Stimulated activated CD4-positive, alpha-beta T cell treated with anti-CD3 and anti-CD28 coated beads, TNF-alpha, amount 100 ng/mL, for 24 hours (primary cell): ENCODE measurements around the gene JOSD1.
A peak's percentile ranks its signal among the peaks of the same experiment; 100 is the strongest.
"Not testable (repeated sequence)": the region's sequence is repeated elsewhere in the genome, so short reads cannot be mapped to it uniquely, and the experiment has no call there.

ENCODE experiments used
- DNase-seq, 3 experiments: peaks; one replicate each; pipeline ENCODE4 v3.0.0-alpha.2; 2020; ENCODE audit warnings: low read depth in 3 of 3

The JOSD1 gene

GRCh38 chr22:38685761-38686160 is 15.0 kb downstream of the JOSD1 start:
- no peak for DNase-seq

- no peak for DNase-seq
These were observed 15.8 kb downstream of the JOSD1 start for GRCh38 chr22:38684895-38685294.

GRCh38 chr22:38681582-38682335 is 19.0 kb downstream of the JOSD1 start, which contains the start of gene TOMM22:
Gene TOMM22 (plus strand): TSS chr22:38681957. CDS start chr22:38681979, 22 bp downstream.
- peak; percentile 74 to 81 (median 75) for DNase-seq

- DNase-seq, result no peak
These were observed 24.9 kb downstream of the JOSD1 start for GRCh38 chr22:38675833-38676232.

- DNase-seq, result no peak
These were observed 25.9 kb downstream of the JOSD1 start for GRCh38 chr22:38674888-38675287.

GRCh38 chr22:38657045-38657909 is 43.5 kb downstream of the JOSD1 start:
- DNase-seq, result peak in 2 of 3 experiments; percentile 16 to 44

- DNase-seq, result peak; percentile 67 to 81 (median 76)
These were observed 44.3 kb downstream of the JOSD1 start, which contains the start of the genes CBY1 and FAM227A for GRCh38 chr22:38656256-38657044. Gene CBY1 (plus strand): TSS chr22:38656638. CDS start chr22:38668055, 11,417 bp downstream. Gene FAM227A (minus strand): TSS chr22:38656392. CDS start chr22:38650168, 6,224 bp downstream.

- no peak for DNase-seq
These were observed 45.1 kb downstream of the JOSD1 start for GRCh38 chr22:38655519-38656255.

GRCh38 chr22:38653741-38654140 is 47.0 kb downstream of the JOSD1 start:
- DNase-seq, result no peak

- DNase-seq, result no peak
These were observed 47.9 kb downstream of the JOSD1 start for GRCh38 chr22:38652859-38653258.

GRCh38 chr22:38649841-38650522 is 50.8 kb downstream of the JOSD1 start:
- DNase-seq, result no peak

- no peak for DNase-seq
These were observed 55.3 kb downstream of the JOSD1 start for GRCh38 chr22:38645430-38645829.

GRCh38 chr22:38644245-38644644 is 56.5 kb downstream of the JOSD1 start:
- not testable (repeated sequence) for DNase-seq

GRCh38 chr22:38641476-38642040 is 59.2 kb downstream of the JOSD1 start:
- no peak for DNase-seq

GRCh38 chr22:38638728-38639127 is 62.0 kb downstream of the JOSD1 start:
- no peak for DNase-seq

GRCh38 chr22:38638216-38638615 is 62.5 kb downstream of the JOSD1 start:
- no peak for DNase-seq
